Gastroesophageal sphincter (tissue), 4 donors: ENCODE measurements around the gene TMEM252. TPM values are rescaled to one million over a fixed set of nuclear protein-coding genes. Genes with fewer than 3 reads are reported as not detected.
A peak's percentile ranks its signal among the peaks of the same experiment; 100 is the strongest.

Experiments used
- ATAC-seq: fragments of 150-250 bp; one replicate; pipeline ENCODE4 v1.9.1; 2016; ENCODE audit warnings: mild to moderate bottlenecking, moderate library complexity
- H3K27ac ChIP-seq, 4 donors: fragments of 200-600 bp; sonication (generic) in 3 of 4; 1 replicate in 3 of 4; 2 replicates in 1 of 4; pipeline ENCODE4 v1.5.1; 2016 to 2019
- H3K27me3 ChIP-seq: fragments of 200-600 bp; sonication (generic); one replicate; pipeline ENCODE4 v1.5.1; 2019
- H3K36me3 ChIP-seq, 2 donors: fragments of 200-600 bp; sonication (generic); one replicate each; pipeline ENCODE4 v1.5.1; 2019; ENCODE audit warnings: control low read depth in 1 of 2
- H3K4me1 ChIP-seq, 3 donors: fragments of 200-600 bp; sonication (generic); 1 replicate in 2 of 3; 2 replicates in 1 of 3; pipeline ENCODE4 v1.5.1; 2016 to 2019; ENCODE audit warnings: control low read depth in 2 of 3
- H3K4me3 ChIP-seq, 2 donors: fragments of 200-600 bp; sonication (generic); one replicate each; pipeline ENCODE4 v1.5.1; 2019; ENCODE audit warnings: mild to moderate bottlenecking in 1 of 2, moderate library complexity in 1 of 2
- H3K9me3 ChIP-seq, 3 donors: fragments of 200-600 bp; sonication (generic); one replicate each; pipeline ENCODE4 v1.5.1; 2017 to 2019; ENCODE audit warnings: control low read depth in 2 of 3
- EP300 ChIP-seq: sonication (generic); formaldehyde crosslinking; IDR thresholded peaks from one replicate; pipeline ENCODE4 v1.6.1; 2017; ENCODE audit warnings: antibody characterized with exemption, mild to moderate bottlenecking
- POLR2A ChIP-seq, 2 donors: fragments of 450-650 bp; IDR thresholded peaks; one replicate each; pipeline ENCODE4 v1.6.1; 2017; ENCODE audit warnings: antibody characterized with exemption in 2 of 2, mild to moderate bottlenecking in 2 of 2, moderate library complexity in 1 of 2
- POLR2AphosphoS5 ChIP-seq: sonication (generic); formaldehyde crosslinking; IDR thresholded peaks from one replicate; pipeline ENCODE4 v1.6.1; 2017; ENCODE audit warnings: antibody characterized with exemption
- WGBS, 2 donors: methylation state at CpG; one replicate each; pipeline ENCODE4 v1.1.5; 2018; ENCODE audit warnings: low coverage in 1 of 2; 5-methylcytosine and 5-hydroxymethylcytosine counted together
- total RNA-seq, 4 donors: library from RNA; depleted of rRNA; stranded (reverse); fragments of >200 nt; gene quantifications; one replicate each; pipeline ENCODE4 v1.1.0, GENCODE V29; 2016
- TF ChIP-seq, protein P1 (sequence below), 4 experiments: fragments of 200-600 bp in 2 of 4; fragments of 450-650 bp in 2 of 4; sonication (generic) in 1 of 4; IDR thresholded peaks; one replicate each; pipeline ENCODE4 v1.5.1; 2017 to 2019; ENCODE audit warnings: antibody characterized with exemption in 4 of 4, mild to moderate bottlenecking in 2 of 4, moderate library complexity in 2 of 4

TMEM252 gene
- total RNA-seq, 4 donors from 2014 or later, result 0.67 TPM; not detected in 3

DNA sequence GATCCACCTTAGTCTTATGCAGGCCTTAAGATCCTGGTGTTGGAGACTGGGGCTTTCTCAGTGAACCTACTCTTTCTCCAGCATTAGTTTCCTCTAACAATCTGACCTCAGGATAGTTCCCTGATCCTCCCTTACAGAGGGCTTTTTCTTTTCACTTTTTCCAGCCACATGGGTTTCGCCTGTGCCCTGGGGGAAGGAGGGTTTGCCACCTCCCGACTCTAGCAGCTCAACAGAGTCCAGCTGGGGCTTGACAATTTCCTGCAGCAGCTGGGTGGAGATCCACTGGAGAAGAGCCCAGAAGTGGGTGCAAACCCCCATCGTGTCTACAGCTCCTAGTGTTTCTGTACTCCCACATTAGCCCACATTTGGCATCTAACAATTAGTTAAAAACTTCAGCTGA is 7.6 kb upstream of the TMEM252 start:
- TF ChIP-seq EP300 (no peak), POLR2A (IDR thresholded peaks at IDR 0.05) (no peak), POLR2AphosphoS5 (no peak)
- TF ChIP-seq, protein P1, sequence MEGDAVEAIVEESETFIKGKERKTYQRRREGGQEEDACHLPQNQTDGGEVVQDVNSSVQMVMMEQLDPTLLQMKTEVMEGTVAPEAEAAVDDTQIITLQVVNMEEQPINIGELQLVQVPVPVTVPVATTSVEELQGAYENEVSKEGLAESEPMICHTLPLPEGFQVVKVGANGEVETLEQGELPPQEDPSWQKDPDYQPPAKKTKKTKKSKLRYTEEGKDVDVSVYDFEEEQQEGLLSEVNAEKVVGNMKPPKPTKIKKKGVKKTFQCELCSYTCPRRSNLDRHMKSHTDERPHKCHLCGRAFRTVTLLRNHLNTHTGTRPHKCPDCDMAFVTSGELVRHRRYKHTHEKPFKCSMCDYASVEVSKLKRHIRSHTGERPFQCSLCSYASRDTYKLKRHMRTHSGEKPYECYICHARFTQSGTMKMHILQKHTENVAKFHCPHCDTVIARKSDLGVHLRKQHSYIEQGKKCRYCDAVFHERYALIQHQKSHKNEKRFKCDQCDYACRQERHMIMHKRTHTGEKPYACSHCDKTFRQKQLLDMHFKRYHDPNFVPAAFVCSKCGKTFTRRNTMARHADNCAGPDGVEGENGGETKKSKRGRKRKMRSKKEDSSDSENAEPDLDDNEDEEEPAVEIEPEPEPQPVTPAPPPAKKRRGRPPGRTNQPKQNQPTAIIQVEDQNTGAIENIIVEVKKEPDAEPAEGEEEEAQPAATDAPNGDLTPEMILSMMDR (IDR thresholded peaks at IDR 0.05), result no peak
- no peak overlapping the region for H3K4me3 ChIP-seq
- H3K36me3 ChIP-seq, result no peaks in the 10 kb centered on the region
- ATAC-seq, result no peak
- peak overlapping the region in 3 of 4 donors; percentile 12 to 28 (median 17) for H3K27ac ChIP-seq
- no peaks in the 10 kb centered on the region for H3K9me3 ChIP-seq
- H3K27me3 ChIP-seq, result no peaks in the 10 kb centered on the region
- WGBS, 2 donors, result 33 to 48% methylated on average over 3 of the region's 3 CpGs
- peaks cover 0 to 36% (median 4%) of the 10 kb centered on the region in 3 donors for H3K4me1 ChIP-seq

DNA sequence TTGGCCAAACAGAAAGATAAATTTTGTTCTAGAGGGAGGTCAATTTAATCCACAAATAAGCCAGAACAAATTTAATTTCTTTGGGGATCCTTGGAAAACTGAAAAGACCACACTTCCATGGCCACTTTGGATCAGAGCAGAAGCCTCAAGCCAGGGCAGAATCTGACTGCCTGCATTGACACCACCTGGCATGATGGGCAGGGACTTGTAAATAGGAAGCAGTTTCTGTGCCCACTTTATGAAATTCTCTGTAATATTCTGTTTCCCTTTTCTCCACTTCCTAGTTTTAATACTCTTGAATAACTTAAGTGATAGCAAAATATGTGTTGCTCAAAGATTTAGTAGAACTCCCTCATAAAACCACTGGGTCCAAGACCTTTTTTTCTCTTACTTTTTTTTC is 6.7 kb upstream of the TMEM252 start:
- peak overlapping the region in 3 of 4 donors; percentile 21 to 62 (median 47) for H3K27ac ChIP-seq

DNA sequence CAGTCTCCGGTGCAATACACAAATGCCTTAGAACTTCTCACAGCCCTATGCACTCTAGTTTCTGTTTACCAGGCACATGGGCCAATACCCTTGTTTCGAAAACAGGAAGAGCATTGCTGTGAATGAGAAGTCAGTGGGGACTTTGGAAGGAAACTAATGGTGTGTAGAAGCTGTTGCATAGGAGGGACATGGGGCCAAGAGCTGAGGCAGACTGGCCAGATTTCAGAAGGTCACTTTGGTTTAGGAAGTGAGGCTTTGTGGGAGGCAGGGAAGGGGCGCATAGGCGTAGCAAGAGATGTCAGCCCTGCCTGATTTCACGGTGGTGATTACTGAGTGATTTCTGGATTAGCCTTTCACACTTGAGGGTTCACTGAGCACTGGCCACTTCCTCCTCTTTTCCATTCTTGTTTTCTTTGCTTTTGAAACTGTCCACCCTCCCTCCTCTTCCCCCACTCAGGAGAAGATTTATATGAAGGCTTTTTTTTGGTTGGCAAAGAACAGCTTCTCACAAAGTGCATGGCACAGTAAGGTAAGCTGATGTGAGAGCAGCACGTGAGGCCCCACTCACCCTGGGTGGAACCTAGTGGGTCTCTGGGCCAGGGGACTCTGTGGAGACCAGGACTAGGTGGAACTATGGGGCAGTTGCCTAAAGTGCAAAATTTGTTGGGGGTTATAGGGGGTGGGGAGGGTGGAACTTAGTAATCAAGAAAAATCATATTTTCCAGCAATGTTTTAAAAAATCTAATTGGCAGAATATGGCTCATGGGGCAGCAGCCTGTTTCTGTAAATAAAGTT is 6.1 kb upstream of the TMEM252 start:
- TF ChIP-seq POLR2A (IDR thresholded peaks at IDR 0.05), result no peak
- no peak for TF ChIP-seq POLR2AphosphoS5
- TF ChIP-seq, protein P1 (IDR thresholded peaks at IDR 0.05), result no peak
- TF ChIP-seq EP300, result no peak
- WGBS, 2 donors, result 48 to 58% methylated on average over 4 to 6 of the region's 6 CpGs
- H3K36me3 ChIP-seq, result no peaks in the 10 kb centered on the region
- no peak overlapping the region for H3K4me3 ChIP-seq
- peak overlapping the region; percentile 21 to 62 (median 46) for H3K27ac ChIP-seq
- peak; percentile 62 for ATAC-seq
- H3K4me1 ChIP-seq, result peaks cover 0 to 22% (median 5%) of the 10 kb centered on the region in 3 donors
- no peaks in the 10 kb centered on the region for H3K27me3 ChIP-seq
- H3K9me3 ChIP-seq, result no peaks in the 10 kb centered on the region

More for the DNA sequence above, 6.7 kb upstream of the TMEM252 start:
- no peak for ATAC-seq
- no peaks in the 10 kb centered on the region for H3K36me3 ChIP-seq
- H3K9me3 ChIP-seq, result no peaks in the 10 kb centered on the region
- TF ChIP-seq EP300 (no peak), POLR2AphosphoS5 (no peak), POLR2A (IDR thresholded peaks at IDR 0.05) (no peak)
- TF ChIP-seq, protein P1 (IDR thresholded peaks at IDR 0.05), result no peak
- H3K4me3 ChIP-seq, result no peak overlapping the region
- peaks cover 0 to 27% (median 4%) of the 10 kb centered on the region in 3 donors for H3K4me1 ChIP-seq
- no peaks in the 10 kb centered on the region for H3K27me3 ChIP-seq

DNA sequence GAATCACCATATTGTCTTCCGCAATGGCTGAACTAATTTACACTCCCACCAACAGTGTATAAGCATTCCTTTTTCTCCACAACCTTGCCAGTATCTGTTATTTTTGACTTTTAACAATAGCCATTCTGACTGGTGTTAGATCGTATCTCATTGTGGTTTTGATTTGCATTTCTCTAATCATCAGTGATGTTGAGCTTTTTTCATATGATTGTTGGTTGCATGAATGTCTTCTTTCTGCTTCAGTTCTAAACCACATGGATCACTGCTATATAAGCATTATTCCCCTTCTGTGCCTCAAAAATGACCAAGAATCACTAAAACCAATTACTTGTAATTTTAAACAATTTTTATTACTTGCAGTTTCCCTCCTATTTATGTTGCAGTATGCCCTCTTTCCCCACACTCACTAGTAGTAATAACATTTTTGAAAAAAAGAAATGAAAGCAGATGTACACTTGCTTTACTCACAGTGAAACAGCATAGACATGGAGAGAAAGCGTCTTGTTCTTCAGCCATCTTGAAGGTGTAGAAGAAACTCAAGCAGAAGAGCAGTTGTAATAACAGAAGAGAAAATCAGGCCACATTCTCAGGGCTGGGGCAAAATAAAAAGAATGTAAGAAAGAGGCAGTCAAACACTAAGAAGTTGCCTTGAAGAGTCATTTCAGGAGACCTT is 4.5 kb upstream of the TMEM252 start:
- WGBS, 2 donors, result 88 to 98% methylated on average over 3 of the region's 3 CpGs
- no peaks in the 10 kb centered on the region for H3K27me3 ChIP-seq
- H3K4me1 ChIP-seq, result peaks cover 0 to 27% (median 15%) of the 10 kb centered on the region in 3 donors
- H3K36me3 ChIP-seq, result no peaks in the 10 kb centered on the region
- no peak for ATAC-seq
- H3K4me3 ChIP-seq, result no peak overlapping the region
- H3K27ac ChIP-seq, result no peak overlapping the region
- no peaks in the 10 kb centered on the region for H3K9me3 ChIP-seq
- TF ChIP-seq, protein P1 (IDR thresholded peaks at IDR 0.05), result no peak
- no peak for TF ChIP-seq EP300
- TF ChIP-seq POLR2A (IDR thresholded peaks at IDR 0.05), result no peak
- TF ChIP-seq POLR2AphosphoS5, result no peak
